GM12872 (cell line): ENCODE data around the gene RASD1.

Experiments used
- TF ChIP-seq, protein P1 (sequence below): IDR thresholded peaks from 3 replicates; pipeline ENCODE4 v1.5.1; 2011; ENCODE audit warnings: low read depth, mild to moderate bottlenecking, low read length, moderate library complexity; ENCODE audit not compliant: insufficient read depth

Gene RASD1

DNA sequence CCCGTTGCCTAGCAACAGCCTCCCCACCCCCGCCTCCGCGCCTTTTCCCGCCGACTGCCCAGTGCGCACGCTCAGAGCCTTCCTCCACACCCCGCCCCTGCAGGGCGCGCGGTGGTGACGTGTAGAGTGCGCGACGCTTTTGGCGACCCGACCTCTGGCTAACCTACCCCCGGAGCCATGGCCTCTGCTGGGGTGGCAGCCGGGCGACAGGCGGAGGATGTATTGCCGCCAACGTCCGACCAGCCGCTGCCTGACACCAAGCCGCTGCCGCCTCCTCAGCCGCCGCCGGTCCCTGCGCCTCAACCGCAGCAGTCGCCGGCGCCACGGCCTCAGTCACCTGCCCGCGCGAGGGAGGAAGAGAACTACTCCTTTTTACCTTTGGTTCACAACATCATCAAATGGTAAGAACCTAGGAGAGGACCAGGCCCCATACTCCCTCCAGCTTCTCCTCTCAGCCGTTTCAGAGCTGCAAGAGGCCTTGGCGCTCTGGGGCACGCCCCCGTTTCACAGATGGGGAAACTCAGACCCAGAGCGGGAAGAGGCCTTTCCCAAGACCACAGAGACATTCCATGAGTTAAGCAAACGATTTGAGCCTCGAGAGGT is 19.2 kb downstream of the RASD1 start, which contains the start of gene MED9:
MED9 (plus strand) TSS at position 136 of the 603 bp plus-strand sequence; CDS start at position 178, 42 bp downstream.
- TF ChIP-seq, protein P1, sequence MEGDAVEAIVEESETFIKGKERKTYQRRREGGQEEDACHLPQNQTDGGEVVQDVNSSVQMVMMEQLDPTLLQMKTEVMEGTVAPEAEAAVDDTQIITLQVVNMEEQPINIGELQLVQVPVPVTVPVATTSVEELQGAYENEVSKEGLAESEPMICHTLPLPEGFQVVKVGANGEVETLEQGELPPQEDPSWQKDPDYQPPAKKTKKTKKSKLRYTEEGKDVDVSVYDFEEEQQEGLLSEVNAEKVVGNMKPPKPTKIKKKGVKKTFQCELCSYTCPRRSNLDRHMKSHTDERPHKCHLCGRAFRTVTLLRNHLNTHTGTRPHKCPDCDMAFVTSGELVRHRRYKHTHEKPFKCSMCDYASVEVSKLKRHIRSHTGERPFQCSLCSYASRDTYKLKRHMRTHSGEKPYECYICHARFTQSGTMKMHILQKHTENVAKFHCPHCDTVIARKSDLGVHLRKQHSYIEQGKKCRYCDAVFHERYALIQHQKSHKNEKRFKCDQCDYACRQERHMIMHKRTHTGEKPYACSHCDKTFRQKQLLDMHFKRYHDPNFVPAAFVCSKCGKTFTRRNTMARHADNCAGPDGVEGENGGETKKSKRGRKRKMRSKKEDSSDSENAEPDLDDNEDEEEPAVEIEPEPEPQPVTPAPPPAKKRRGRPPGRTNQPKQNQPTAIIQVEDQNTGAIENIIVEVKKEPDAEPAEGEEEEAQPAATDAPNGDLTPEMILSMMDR, result no peak

DNA sequence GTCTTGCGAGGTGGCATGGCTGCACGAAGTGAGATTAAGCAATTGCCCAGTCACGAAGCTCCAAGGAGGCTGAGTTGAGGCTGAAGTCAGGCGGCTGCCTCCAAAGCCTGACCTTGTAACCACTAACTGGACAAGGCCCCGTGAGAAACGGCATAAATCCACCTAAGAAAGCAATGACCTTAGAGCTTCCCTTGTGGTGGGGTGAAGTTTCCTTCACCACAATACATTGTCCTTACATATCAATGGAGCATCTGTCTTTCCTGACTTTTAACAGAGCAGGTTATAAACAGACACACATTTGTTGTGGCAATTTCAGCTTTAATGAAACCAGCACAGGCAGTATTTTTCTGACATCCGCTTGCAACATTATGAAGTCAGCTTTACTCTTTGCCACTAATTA is 21.9 kb downstream of the RASD1 start:
- TF ChIP-seq, protein P1, result no peak

DNA sequence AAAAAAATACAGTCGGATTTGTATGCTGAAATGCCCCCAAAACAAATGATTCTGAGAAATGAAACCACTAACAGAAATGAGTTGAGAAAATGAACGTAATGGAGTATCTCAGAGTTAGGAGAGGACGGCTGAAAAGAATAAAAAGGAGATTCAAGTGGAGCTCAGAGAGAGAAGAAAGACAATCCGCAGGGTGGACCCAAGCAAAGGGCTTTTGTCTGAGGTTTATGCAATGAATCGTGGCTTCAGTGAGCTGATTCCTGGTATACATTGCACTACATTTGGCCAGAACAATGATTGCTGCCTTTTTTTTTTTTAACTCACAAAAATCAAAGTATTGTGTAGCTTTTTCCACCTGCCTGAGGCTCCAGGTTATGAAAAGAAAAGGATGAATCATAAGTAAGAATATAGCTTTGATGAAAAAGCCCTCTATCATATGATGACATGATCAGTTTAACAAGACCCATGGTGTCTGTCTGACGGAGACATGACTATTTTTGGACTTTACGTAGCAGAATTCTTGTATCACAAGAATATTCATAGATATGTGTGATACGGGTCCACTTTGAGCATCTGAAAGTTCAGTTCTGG is 23.8 kb downstream of the RASD1 start:
- TF ChIP-seq, protein P1, result no peak

DNA sequence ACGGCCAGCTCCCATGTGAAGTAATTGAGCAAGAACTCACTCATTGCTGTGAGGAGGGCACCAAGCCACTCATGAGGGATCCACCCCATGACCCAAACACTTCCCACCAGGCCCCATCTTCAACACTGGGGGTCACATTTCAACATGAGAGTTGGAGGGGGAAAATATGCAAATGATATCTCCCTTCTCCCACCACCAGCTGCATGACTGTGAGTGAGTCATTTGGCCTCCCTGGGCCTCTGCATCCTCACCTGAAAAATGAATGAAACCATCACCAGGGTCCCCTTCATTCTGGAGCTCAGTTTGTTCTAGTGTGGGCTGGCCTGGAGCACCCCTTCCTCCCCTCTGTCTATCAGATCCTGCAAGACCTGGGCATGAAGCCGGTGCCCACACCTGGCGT is 26.2 kb downstream of the RASD1 start:
- TF ChIP-seq, protein P1, result no peak

DNA sequence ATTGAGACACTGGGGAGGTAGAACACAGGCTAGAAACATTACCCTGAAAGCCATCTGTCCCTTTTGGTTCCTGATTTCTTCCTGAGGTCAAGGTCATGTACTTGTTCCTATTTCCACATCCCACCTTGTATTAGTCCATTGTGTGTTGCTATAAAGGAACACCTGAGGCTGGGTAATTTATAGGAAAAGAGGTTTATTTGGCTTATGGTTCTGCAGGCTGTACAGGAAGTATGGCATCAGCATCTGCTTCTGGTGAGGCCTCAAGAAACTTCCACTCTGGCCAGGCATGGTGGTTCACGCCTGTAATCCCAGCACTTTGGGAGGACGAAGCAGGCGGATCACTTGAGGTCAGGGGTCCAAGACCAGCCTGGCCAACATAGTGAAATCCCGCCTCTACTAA is 26.8 kb downstream of the RASD1 start:
- TF ChIP-seq, protein P1, result no peak

DNA sequence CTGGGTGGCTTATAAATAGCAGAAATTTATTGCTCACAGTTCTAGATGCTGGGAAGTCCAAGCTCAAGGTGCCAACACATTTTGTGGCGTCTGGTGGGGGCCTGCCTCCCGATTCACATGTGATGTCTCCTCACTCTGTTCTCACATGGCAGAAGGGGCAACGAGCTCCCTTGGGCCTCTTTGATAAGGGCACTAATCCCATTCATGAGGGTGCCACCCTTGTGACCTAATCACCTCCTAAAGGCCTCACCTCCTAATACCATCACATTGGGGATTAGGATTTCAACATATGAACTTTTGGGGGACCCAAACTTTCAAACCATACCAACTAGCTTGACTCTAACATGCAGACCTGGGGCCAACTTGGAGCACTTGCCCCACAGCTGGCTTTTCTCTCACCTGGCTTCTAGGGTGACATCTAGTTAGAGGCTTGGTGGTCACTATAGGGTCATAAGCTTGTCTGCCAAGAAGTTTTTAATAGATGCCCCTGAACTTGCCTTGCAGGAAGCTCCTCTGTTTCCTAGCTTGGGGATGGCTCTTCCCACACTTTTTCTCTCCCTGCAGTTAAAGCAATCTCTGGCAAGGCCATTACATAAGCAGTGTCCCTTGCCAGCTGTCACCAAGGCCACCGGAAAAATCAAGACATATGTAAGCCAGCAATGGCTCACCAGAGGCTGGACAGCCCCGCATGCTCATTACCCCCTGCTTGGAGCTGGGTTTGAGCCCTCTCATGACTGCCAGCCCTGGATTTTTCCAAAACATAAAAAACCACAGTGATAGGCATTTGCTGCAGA is 27.8 kb downstream of the RASD1 start:
- TF ChIP-seq, protein P1, result no peak

DNA sequence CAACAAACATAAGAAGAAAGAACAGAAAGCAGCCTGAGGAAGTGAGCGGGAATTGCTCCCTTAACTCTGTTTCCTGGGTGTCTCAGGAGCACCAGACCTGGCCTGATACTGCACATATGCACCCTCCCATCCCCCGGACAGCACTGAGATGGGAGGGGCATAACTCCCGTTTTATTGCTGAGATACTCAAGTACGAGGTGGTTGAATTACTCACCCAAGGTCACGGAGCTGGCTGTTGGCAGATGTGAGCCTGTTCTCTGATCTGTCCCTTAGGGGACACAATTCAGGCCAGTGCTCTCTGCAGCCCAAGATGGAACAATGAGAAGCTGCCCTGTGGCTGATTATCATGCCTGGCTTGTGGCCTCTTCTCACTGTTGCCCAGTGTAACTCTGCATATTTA is 28.5 kb downstream of the RASD1 start:
- TF ChIP-seq, protein P1, result no peak
